SH-SY5Y (cell line): ENCODE results near the gene PRDM5.

Experiments
- GATA2 ChIP-seq: IDR thresholded peaks from 2 replicates; pipeline ENCODE4 v1.6.1; 2011; ENCODE audit warnings: mild to moderate bottlenecking, low read depth, low read length
- GATA3 ChIP-seq: IDR thresholded peaks from 2 replicates; pipeline ENCODE4 v1.6.1; 2011; ENCODE audit warnings: low read depth, mild to moderate bottlenecking, low read length, moderate library complexity

The PRDM5 gene

GRCh38 chr4:120718979-120719566 lies 203.5 kb downstream of the PRDM5 start:
- TF ChIP-seq GATA3 = no peak
- TF ChIP-seq GATA2 = no peak

- no peak for TF ChIP-seq GATA2
- TF ChIP-seq GATA3 = no peak
These were observed 206.2 kb downstream of the PRDM5 start for GRCh38 chr4:120716346-120716745.

GRCh38 chr4:120714417-120715010 lies 208.0 kb downstream of the PRDM5 start:
- TF ChIP-seq GATA3 = no peak
- TF ChIP-seq GATA2 = no peak

- no peak for TF ChIP-seq GATA3
- TF ChIP-seq GATA2 = no peak
These were observed 212.5 kb downstream of the PRDM5 start for GRCh38 chr4:120709991-120710390.

GRCh38 chr4:120704538-120704937 lies 218.0 kb downstream of the PRDM5 start:
- TF ChIP-seq GATA3 (no peak), GATA2 (no peak)

- no peak for TF ChIP-seq GATA2
These were observed 218.6 kb downstream of the PRDM5 start for GRCh38 chr4:120703908-120704307.

GRCh38 chr4:120699354-120699753 lies 223.2 kb downstream of the PRDM5 start:
- TF ChIP-seq GATA3 (no peak), GATA2 (no peak)

- TF ChIP-seq GATA2 = no peak
- TF ChIP-seq GATA3 = no peak
These were observed 227.6 kb downstream of the PRDM5 start for GRCh38 chr4:120694973-120695372.

GRCh38 chr4:120693816-120694215 lies 228.7 kb downstream of the PRDM5 start:
- TF ChIP-seq GATA3 (no peak), GATA2 (no peak)

- TF ChIP-seq GATA2 (no peak), GATA3 (no peak)
These were observed 229.6 kb downstream of the PRDM5 start for GRCh38 chr4:120692964-120693363.

- TF ChIP-seq GATA2 (no peak), GATA3 (no peak)
These were observed 231.0 kb downstream of the PRDM5 start for GRCh38 chr4:120691536-120691935.

GRCh38 chr4:120691106-120691505 lies 231.4 kb downstream of the PRDM5 start:
- TF ChIP-seq GATA2 (no peak), GATA3 (no peak)

GRCh38 chr4:120688791-120689190 lies 233.7 kb downstream of the PRDM5 start:
- TF ChIP-seq GATA2 (no peak), GATA3 (no peak)

GRCh38 chr4:120685756-120686278 lies 236.7 kb downstream of the PRDM5 start:
- TF ChIP-seq GATA3 = no peak
- TF ChIP-seq GATA2 = no peak

- no peak for TF ChIP-seq GATA3
- no peak for TF ChIP-seq GATA2
These were observed 238.5 kb downstream of the PRDM5 start for GRCh38 chr4:120683897-120684540.

GRCh38 chr4:120682981-120683380 lies 239.5 kb downstream of the PRDM5 start:
- TF ChIP-seq GATA2 = no peak
- TF ChIP-seq GATA3 = no peak
